ENCODE measurements around the gene CALML3.
A peak's percentile ranks its signal among the peaks of the same experiment; 100 is the strongest.

Gene CALML3

DNA sequence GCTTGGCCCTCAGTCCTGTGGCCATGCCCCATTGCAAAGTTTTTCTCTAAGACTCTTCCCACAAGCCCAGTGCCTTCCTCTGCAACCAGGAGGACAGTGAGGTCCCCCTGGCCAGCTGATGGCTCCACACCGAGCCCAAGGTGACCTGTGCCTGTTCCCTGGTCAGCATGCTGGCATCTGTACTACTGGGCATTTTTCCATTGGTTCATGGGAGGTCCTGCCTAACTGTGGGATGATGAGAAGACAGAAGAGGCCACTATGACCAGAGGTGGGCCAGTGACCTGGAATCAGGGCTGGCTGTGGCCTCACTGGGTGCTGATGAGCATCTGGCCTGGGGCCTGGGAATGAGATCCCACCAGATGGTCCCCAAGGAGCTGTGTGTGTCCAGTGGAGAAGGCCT is 20.2 kb downstream of the CALML3 start:
- DNase-seq: no peak

DNA sequence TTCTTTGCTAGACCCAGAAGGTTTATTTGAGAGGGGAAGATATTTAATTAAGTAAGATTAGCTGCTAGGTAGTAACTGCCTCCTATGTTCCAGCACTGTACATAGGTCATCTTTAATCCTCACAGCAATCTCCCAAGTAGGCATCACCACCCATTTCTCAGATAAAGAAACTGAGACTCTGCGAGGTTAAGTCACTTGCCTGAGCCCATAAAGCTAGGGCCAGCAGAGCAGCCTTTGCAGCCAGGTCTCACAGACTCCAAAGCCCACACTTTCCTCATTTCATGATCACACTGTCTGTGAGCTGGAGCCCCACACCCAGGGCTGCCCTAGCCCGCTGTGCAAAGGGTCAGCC is 20.6 kb downstream of the CALML3 start:
- no peak for DNase-seq

- DNase-seq: no peak
These were observed 21.3 kb downstream of the CALML3 start for GRCh38 chr10:5545778-5546710.

DNA sequence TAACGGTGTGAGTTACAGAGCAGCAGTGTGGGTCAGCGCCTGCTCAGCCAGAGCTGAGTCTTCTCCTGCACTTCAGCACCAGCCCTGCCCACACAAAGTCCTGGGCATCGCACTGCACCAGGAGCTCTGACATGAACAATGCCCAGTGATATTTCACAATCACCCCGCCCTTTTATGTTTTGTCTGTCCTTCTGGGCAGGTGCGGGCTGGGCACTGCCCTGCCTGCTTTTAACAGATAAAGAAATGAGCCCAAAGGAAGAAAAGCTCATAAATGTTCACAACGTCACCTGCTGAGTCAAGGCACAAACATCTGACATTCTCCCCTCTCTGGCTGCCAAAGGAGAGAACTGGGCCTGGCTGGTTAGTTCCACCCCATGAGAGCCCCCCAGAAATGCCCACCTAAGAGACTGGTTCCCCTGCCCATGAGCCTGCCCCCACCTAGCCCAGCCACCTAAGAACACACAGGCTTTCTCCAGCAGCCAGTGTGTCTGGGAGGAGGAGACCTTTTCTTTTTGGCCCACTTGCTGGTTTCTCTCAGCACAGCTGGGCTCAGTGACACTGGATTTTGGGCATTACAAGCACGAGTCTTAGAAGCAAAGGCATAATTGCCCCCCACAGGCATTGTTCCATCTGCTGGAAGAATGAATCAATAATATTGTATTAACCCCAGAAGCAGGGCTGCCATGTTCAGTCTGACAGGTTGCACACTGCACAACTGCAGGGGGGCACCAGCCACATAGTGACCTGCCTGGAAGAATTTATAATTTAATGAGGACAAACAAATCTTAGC is 22.3 kb downstream of the CALML3 start:
- no peak for DNase-seq

GRCh38 chr10:5547681-5547930 is 22.8 kb downstream of the CALML3 start:
- DNase-seq: no peak

GRCh38 chr10:5547931-5548660 is 23.3 kb downstream of the CALML3 start:
- DNase-seq: no peak

DNA sequence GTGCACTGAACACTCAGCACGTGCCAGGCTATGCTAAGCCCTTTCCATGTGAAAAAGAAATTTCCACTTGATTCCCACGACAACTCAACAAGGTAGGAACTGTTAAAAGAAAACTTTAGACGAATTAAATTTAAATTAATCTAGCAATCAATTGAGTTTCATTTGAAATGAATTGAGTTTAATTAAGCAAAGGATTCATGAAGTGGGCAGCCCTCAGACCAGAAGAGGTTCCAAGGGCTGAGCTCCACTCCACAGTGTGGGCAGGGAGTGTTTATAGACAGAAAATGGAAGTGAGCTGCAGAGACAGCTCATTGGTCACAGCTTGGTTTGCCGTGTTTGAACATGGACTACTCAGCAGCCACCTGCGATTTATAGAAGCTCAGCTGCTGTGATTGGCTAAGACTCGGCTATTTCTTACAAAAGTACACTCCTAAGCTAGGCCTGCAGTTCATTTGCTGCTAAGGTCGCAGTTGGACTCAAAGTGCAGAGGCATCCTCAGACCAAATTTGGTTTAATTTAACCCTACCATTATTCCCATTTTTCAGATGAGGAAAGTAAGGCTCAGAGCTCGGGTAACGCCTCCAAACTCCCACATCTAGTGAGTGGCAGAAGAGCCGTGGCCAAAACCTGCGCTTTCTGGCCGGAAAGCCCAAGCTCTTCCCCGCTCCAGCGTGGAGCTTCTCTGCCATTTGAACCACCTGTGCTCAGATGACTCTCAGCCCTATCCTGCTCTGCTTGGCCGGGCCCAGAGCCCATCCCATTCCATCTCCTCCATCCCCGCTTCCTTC is 24.9 kb downstream of the CALML3 start:
- peak; percentile 35 for DNase-seq

- DNase-seq: no peak
These were observed 25.4 kb downstream of the CALML3 start for GRCh38 chr10:5550250-5550545.

DNA sequence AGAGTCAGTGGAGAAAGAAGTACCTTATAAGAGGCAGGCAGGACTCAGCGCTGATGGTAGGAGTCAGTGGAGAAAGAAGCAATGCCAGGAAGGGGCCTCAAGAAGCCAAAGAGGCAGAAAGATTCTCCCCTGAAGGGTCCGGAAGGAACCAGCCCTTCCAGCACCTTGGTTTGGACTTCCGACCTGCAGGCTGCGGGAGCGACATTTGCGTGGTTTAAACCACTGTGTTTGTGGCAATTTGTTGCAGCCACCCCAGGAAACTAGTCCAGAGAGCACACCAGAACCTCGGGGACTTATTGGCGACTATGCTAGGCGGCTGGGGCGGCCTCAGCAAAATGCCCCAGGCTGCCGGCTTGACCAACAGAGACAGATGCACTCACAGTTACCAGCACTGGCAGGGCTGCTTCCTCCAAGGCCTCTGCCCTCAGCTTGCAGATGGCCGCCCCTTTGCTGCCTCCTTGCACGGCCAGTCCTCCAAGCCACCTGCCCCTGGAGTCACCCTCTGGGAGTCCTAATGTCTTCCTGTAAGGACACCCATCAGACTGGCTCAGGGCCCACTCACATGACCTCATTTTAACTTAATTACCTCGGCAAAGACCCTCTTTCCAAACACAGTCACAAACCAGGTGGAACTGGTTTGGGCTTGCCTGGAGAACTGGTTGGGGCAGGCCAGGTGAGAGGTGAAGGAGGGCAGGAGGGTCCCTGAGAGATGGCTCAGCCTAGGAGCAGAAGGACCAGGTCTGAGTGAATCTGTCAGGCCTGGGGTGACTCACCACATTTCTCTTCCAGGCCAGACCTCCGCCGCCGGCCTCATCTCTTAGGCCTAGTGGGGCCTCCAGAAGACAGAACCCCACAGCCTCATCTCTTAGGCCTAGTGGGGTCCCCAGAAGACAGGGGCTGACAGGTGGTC is 26.1 kb downstream of the CALML3 start:
- DNase-seq: no peak

DNA sequence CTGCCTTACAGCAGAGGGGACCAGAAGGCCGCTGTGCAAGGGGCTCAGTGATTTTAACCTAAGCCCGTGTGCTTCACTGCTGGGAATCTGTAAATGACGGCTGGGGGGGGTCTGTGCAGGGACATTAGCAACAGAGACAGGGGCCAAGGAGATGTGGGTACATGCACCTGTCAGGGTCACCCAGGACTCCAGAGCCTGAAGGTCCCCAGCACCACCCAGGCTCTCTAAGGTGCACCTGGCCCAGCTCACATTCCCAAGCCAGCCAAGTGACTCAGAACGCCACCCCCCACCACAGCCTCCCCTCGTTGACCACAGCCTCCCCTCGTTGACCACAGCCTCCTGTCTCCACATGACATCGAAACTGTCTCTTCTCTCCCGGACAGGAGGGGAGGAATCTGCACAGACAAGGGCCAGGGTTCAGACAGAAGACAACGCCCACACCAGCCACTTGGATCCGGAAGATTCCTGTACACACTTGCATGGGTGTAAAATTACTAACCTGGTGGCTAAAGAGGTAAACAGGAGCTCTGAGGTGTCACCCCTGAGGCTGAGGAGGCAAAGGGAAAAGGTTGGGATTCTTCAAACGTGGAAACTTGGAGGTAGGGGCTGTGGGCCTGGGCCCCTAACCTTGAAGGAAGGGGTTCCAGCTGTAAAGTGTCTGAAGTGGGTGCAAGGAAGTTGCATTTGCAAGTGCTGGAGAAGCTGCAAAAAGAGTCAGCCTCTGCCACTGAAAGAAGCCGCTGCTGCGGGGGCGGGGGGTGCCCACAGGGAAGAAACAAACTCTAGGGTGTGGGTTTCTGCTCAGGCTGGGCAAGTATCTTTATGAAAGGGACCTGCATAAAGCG is 27.0 kb downstream of the CALML3 start:
- no peak for DNase-seq

DNA sequence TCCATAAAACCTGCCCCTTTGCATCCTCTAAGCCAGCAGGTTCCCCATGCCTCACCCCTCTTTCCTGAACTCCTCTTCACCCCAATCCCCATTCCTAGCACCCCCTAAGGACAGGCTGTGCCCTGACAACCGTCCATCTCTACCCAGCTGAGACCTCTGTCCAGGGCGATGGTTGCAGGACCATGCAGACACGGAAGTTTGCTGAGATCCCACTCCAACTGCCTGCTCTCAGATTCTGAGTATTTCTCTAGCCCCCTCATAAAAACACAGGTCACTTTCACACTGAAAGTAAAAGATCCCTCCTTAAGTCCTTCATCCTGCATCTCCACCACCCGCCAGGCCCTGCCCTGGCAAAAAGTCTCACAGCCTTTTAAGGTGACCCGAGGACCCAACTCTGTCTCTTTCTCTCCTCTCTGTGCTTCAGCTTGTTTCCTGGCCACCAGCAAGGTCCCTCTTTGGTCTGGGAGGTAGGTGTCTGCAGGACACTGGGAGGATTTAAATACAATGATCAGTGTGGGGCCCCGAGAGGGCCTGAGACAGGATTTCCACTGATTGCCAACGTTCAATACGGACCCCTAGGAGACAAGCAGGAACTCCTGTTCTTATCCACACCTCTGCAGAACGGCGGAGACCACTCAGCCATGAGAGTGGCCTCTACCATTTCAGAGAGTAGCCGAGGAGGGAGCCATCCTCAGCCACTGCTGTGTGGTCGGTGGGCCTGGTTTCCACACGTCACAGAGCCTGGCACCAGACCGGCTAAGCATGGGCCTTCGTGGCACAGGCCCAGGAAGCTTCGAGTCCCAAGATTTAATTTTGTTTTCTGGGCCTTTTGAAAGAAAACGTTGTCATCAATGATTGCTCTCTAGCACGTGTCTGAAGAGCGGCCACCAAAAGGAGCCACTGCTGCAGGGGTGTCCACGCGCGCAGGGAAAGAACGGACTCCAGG is 27.9 kb downstream of the CALML3 start:
- no peak for DNase-seq

DNA sequence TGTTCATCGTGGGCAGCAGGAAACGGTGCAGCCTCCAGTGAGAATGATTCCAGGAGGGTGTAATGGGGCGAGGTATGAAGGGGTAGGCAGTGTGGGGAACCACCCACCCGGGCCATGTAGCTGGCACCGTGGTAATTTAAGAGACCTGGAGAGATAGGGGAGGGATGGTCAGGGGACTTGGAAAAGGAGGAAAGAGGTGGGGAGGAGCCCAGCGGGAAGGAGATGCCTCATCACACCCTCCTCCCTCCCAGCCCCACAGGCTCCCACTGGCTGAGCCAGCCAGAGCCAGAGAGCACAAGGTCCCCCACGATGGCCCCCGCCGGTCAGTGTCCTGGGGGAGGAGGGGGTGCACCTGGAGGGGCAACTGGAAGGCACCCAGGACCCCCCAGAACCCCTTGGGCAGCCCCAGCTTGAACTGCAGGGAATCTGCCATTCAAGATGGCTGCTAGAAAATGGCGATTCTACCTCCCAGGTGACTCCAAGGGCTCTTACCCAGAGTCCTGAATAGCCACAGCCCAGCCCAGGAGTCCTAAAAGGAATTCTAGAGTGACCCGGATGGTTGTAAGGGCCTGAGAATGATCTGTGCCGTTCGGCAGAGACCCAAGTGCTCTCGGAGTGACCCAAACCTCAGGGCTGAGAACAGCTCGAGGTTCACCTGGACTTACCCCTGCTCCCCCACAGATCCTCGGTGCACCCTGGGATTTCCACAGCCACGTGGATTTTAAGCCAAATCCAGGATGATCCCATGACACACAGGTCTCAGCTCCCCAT is 28.8 kb downstream of the CALML3 start:
- no peak for DNase-seq

- no peak for DNase-seq
These were observed 30.3 kb downstream of the CALML3 start for GRCh38 chr10:5555021-5555510.

DNA sequence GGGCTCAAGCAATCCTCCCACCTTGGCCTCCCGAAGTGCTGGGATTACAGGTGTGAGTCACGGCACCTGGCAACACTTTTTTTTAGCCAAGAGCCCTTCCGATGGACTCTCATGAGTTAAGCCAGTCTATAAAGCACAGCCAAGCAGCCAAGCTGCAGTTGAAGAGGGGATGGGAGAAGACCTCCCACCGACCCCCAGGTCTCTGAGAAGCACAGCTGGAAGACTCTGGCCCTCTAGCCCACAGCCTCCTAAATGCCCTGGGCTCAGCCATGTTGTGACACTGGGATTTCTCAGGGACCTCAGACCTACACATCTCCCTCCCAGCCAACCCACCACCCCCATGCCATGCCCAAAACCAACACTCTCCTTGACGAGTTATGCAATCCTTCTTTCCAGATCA is 31.1 kb downstream of the CALML3 start:
- no peak for DNase-seq

- no peak for DNase-seq
These were observed 31.8 kb downstream of the CALML3 start for GRCh38 chr10:5556576-5556975.

DNA sequence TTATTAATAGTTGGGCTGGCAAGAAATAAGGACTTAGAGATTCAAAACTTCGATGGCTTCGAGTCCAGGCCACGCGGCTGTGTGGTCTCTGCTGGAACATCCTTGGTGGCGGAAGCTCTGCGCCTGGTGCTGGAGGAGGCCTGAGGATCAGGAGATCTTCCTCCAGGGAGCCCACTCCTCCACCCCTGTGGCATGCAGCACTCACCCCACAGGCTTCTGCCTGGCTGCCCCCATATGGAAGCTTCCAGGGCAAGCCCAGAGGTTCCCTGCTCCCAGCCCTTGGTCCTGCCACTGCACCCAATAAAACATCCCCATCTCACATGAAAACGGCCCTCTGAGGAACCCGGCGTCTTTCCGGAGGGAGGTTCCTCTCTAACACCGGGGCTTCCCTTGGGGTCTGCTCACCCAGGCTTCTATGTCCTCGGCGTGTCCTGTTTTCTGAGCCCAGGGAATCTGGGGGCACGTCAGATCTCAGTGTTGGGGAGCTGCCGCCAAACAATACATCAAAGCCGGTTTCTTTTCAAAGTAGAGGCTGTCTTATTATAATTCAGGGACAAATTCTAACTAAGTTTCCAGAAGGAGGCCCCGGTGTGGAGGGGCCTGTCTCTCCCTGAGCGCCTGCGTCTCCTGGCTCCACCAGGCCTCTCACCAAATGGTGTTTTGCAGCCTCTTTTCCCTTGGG is 32.4 kb downstream of the CALML3 start:
- DNase-seq: no peak

GRCh38 chr10:5557799-5558771 is 33.3 kb downstream of the CALML3 start:
- no peak for DNase-seq
